GM12875 (cell line): ENCODE results near the gene PRKAR1B.
"Not testable (repeated sequence)": the region's sequence is repeated elsewhere in the genome, so short reads cannot be mapped to it uniquely, and the experiment has no call there.

ENCODE experiments used
- H3K4me3 ChIP-seq: one replicate; pipeline ENCODE4 v1.5.1; 2011; ENCODE audit warnings: low read depth, low read length, control low read depth
- CTCF ChIP-seq: IDR thresholded peaks from 2 replicates; pipeline ENCODE4 v1.5.1; 2011; ENCODE audit warnings: low read depth, mild to moderate bottlenecking, control low read depth, inconsistent platforms, low read length, moderate library complexity, borderline replicate concordance; ENCODE audit not compliant: insufficient read depth

Gene PRKAR1B

GRCh38 chr7:557558-557881, 169.6 kb downstream of the PRKAR1B start:
- H3K4me3 ChIP-seq = no peak overlapping the region
- no peak for TF ChIP-seq CTCF

GRCh38 chr7:556837-557557, 170.1 kb downstream of the PRKAR1B start:
- TF ChIP-seq CTCF = no peak
- H3K4me3 ChIP-seq = no peak overlapping the region

GRCh38 chr7:556291-556826, 170.7 kb downstream of the PRKAR1B start:
- TF ChIP-seq CTCF = no peak
- no peak overlapping the region for H3K4me3 ChIP-seq

- TF ChIP-seq CTCF = no peak
- no peak overlapping the region for H3K4me3 ChIP-seq
These were observed 171.4 kb downstream of the PRKAR1B start for GRCh38 chr7:555551-556160.

GRCh38 chr7:553636-554111, 173.4 kb downstream of the PRKAR1B start:
- TF ChIP-seq CTCF = no peak
- H3K4me3 ChIP-seq = no peak overlapping the region

- no peak overlapping the region for H3K4me3 ChIP-seq
- no peak for TF ChIP-seq CTCF
These were observed 174.0 kb downstream of the PRKAR1B start for GRCh38 chr7:552868-553635.

GRCh38 chr7:552151-552867, 174.8 kb downstream of the PRKAR1B start:
- not testable (repeated sequence) for H3K4me3 ChIP-seq

- not testable (repeated sequence) for H3K4me3 ChIP-seq
These were observed 175.5 kb downstream of the PRKAR1B start for GRCh38 chr7:551615-551970.
